MM.1S (cell line): ENCODE measurements around the gene CLEC16A.
"Not testable (repeated sequence)": the region's sequence is repeated elsewhere in the genome, so short reads cannot be mapped to it uniquely, and the experiment has no call there.

ENCODE experiments used
- EZH2 ChIP-seq: fragments of 300-600 bp; sonication (generic); optimal IDR thresholded peaks from 2 replicates; pipeline ENCODE3; 2017; ENCODE audit warnings: low read depth, mild to moderate bottlenecking, antibody characterized with exemption, low read length, mixed read lengths
- EZH2phosphoT487 ChIP-seq: fragments of 300-600 bp; sonication (generic); IDR thresholded peaks from 2 replicates; pipeline ENCODE4 v1.6.1; 2018; ENCODE audit warnings: antibody characterized with exemption, low read length
- TF ChIP-seq, protein P1 (sequence below): fragments of 300-600 bp; sonication (generic); IDR thresholded peaks from 2 replicates; pipeline ENCODE4 v1.5.1; 2016; ENCODE audit warnings: antibody characterized with exemption, low read length, mixed read lengths

GRCh38 chr16:10925285-10925684 lies 19.1 kb upstream of the CLEC16A start:
- TF ChIP-seq, protein P1, sequence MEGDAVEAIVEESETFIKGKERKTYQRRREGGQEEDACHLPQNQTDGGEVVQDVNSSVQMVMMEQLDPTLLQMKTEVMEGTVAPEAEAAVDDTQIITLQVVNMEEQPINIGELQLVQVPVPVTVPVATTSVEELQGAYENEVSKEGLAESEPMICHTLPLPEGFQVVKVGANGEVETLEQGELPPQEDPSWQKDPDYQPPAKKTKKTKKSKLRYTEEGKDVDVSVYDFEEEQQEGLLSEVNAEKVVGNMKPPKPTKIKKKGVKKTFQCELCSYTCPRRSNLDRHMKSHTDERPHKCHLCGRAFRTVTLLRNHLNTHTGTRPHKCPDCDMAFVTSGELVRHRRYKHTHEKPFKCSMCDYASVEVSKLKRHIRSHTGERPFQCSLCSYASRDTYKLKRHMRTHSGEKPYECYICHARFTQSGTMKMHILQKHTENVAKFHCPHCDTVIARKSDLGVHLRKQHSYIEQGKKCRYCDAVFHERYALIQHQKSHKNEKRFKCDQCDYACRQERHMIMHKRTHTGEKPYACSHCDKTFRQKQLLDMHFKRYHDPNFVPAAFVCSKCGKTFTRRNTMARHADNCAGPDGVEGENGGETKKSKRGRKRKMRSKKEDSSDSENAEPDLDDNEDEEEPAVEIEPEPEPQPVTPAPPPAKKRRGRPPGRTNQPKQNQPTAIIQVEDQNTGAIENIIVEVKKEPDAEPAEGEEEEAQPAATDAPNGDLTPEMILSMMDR, result not testable (repeated sequence)
- TF ChIP-seq EZH2, EZH2phosphoT487: not testable (repeated sequence)
